Vagina (tissue), 2 donors: Measurements from ENCODE around the gene IGFBP6. TPM values are rescaled to one million over a fixed set of nuclear protein-coding genes. Genes with fewer than 3 reads are reported as not detected.
A peak's percentile ranks its signal among the peaks of the same experiment; 100 is the strongest.

ENCODE experiments used
- DNase-seq, 2 donors: peaks; one replicate each; pipeline ENCODE4 v3.0.0-alpha.2; 2017; ENCODE audit errors: extremely low spot score in 2 of 2
- H3K27ac ChIP-seq: fragments of 200-600 bp; sonication (generic); one replicate; pipeline ENCODE4 v1.5.1; 2019
- H3K27me3 ChIP-seq: fragments of 200-600 bp; sonication (generic); one replicate; pipeline ENCODE4 v1.5.1; 2019
- H3K36me3 ChIP-seq, 2 donors: fragments of 200-600 bp; sonication (generic); one replicate each; pipeline ENCODE4 v1.5.1; 2017 to 2019
- H3K4me1 ChIP-seq: fragments of 200-600 bp; sonication (generic); one replicate; pipeline ENCODE4 v1.5.1; 2019
- H3K4me3 ChIP-seq, 2 donors: fragments of 200-600 bp; sonication (generic); 1 replicate in 1 of 2; 2 replicates in 1 of 2; pipeline ENCODE4 v1.5.1; 2016 to 2019
- H3K9me3 ChIP-seq: fragments of 200-600 bp; sonication (generic); one replicate; pipeline ENCODE4 v1.5.1; 2019
- POLR2A ChIP-seq, 2 donors: fragments of 450-650 bp; IDR thresholded peaks; one replicate each; pipeline ENCODE4 v1.6.1; 2017; ENCODE audit warnings: antibody characterized with exemption in 2 of 2, mild to moderate bottlenecking in 2 of 2, moderate library complexity in 2 of 2
- POLR2AphosphoS5 ChIP-seq, 2 donors: sonication (generic); formaldehyde crosslinking; IDR thresholded peaks; one replicate each; pipeline ENCODE4 v1.9.0; 2017; ENCODE audit warnings: antibody characterized with exemption in 2 of 2, mild to moderate bottlenecking in 2 of 2, low read depth in 1 of 2; ENCODE audit not compliant: insufficient read depth in 1 of 2
- intact Hi-C: fragments of 100-400 bp; cut with DNase I; formaldehyde crosslinking; loops from one replicate; pipeline ENCODE4 v1.15.1; 2023
- total RNA-seq: library from RNA; depleted of rRNA; stranded (reverse); fragments of >200 nt; gene quantifications from one replicate; pipeline ENCODE4 v1.2.3, GENCODE V29; 2016
- TF ChIP-seq, protein P1 (sequence below), 3 experiments: fragments of 450-650 bp in 2 of 3; fragments of 200-600 bp in 1 of 3; sonication (generic) in 1 of 3; IDR thresholded peaks; one replicate each; pipeline ENCODE4 v1.5.1; 2017 to 2019; ENCODE audit warnings: antibody characterized with exemption in 3 of 3, mild to moderate bottlenecking in 2 of 3, moderate library complexity in 2 of 3

IGFBP6 gene
- total RNA-seq, 1 donor from 2014 or later = 684 TPM

DNA sequence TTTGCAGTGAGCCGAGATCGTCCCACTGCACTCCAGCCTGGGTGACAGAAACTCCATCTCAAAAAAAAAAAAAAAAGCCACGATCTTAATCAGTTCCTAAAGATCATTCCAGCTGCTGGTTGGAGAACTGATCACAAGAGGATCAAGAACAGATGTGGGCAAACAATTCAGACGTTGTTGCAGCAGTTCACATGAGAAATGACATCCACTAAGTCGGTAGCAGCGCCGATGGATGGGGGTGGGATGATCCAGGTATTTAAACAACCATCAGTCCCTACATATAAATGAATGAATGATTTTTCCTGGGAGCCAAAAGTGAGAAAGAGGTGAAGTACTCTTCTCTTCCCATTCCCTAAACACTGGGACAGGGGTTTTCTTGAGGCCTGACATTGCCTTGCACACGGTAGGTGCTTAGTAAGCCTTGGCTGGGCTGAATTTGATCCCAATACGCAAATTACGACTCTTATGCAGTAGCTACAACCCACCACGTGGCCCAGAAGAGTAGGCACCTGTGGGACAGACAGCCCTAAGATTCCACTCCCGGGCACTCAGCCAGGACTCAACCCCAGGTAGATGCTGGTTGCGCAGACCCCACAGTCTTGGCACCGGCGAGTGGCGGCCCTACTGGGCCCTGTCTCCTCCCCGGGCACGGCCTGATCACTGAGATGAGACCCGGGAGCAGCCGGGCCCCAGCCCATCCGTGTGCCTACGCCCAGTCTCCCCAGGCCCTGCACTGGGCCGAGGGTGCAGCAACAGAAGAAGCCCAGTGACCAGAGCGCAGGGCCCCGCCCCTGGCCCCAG lies 18.8 kb upstream of the IGFBP6 start:
- intact Hi-C loops = no loop called here
- DNase-seq = peak in 1 of 2 donors; percentile 83

GRCh38 chr12:53079226-53080117 lies 18.0 kb upstream of the IGFBP6 start, which contains the start of gene SPRYD3:
SPRYD3 (minus strand) TSS chr12:53079390; CDS start chr12:53079333, 57 bp downstream.
- intact Hi-C loops = no loop called here
- Histone ChIP-seq H3K36me3 (peaks cover 0 to 26% of the 10 kb centered on the region in 2 donors), H3K27me3 (no peaks in the 10 kb centered on the region), H3K4me3 (peak within 1 kb of the TSS; percentile 67 to 87), H3K4me1 (peaks cover 46% of the 10 kb centered on the region), H3K9me3 (no peaks in the 10 kb centered on the region), H3K27ac (peak within 1 kb of the TSS; percentile 83)
- peak in 1 of 2 donors; percentile 99 for DNase-seq
- TF ChIP-seq POLR2AphosphoS5 (IDR thresholded peaks at IDR 0.05; ENCODE audit: insufficient read depth in 1 of 2, low read depth in 1 of 2) (peak; percentile 89 to 98), POLR2A (IDR thresholded peaks at IDR 0.05) (peak in 1 of 2 donors; percentile 88)
- TF ChIP-seq, protein P1, sequence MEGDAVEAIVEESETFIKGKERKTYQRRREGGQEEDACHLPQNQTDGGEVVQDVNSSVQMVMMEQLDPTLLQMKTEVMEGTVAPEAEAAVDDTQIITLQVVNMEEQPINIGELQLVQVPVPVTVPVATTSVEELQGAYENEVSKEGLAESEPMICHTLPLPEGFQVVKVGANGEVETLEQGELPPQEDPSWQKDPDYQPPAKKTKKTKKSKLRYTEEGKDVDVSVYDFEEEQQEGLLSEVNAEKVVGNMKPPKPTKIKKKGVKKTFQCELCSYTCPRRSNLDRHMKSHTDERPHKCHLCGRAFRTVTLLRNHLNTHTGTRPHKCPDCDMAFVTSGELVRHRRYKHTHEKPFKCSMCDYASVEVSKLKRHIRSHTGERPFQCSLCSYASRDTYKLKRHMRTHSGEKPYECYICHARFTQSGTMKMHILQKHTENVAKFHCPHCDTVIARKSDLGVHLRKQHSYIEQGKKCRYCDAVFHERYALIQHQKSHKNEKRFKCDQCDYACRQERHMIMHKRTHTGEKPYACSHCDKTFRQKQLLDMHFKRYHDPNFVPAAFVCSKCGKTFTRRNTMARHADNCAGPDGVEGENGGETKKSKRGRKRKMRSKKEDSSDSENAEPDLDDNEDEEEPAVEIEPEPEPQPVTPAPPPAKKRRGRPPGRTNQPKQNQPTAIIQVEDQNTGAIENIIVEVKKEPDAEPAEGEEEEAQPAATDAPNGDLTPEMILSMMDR (IDR thresholded peaks at IDR 0.05) = no peak

More for the DNA sequence above, 18.8 kb upstream of the IGFBP6 start:
- peak overlapping the region; percentile 83 for H3K27ac ChIP-seq
- peaks cover 53% of the 10 kb centered on the region for H3K4me1 ChIP-seq
- H3K4me3 ChIP-seq = peak overlapping the region; percentile 67 to 87
- H3K9me3 ChIP-seq = no peaks in the 10 kb centered on the region
- no peaks in the 10 kb centered on the region for H3K27me3 ChIP-seq
- peaks cover 0 to 30% of the 10 kb centered on the region in 2 donors for H3K36me3 ChIP-seq
- no peak for TF ChIP-seq POLR2AphosphoS5 (IDR thresholded peaks at IDR 0.05; ENCODE audit: insufficient read depth in 1 of 2, low read depth in 1 of 2)

GRCh38 chr12:53082637-53083175 lies 14.8 kb upstream of the IGFBP6 start:
- intact Hi-C loops = no loop called here

GRCh38 chr12:53086361-53086760 lies 11.1 kb upstream of the IGFBP6 start:
- no peaks in the 10 kb centered on the region for H3K9me3 ChIP-seq
- H3K27me3 ChIP-seq = no peaks in the 10 kb centered on the region
- H3K4me1 ChIP-seq = no peaks in the 10 kb centered on the region
- TF ChIP-seq POLR2AphosphoS5 (IDR thresholded peaks at IDR 0.05; ENCODE audit: insufficient read depth in 1 of 2, low read depth in 1 of 2) = no peak
- no peak for TF ChIP-seq POLR2A (IDR thresholded peaks at IDR 0.05)
- TF ChIP-seq, protein P1 (IDR thresholded peaks at IDR 0.05) = no peak
- H3K4me3 ChIP-seq = no peak overlapping the region
- H3K36me3 ChIP-seq = no peaks in the 10 kb centered on the region
- no peak for DNase-seq
- no peak overlapping the region for H3K27ac ChIP-seq
- intact Hi-C loops = no loop called here

More at GRCh38 chr12:53082637-53083175, 14.8 kb upstream of the IGFBP6 start:
- DNase-seq = no peak
- Histone ChIP-seq H3K9me3 (no peaks in the 10 kb centered on the region), H3K4me3 (no peak overlapping the region), H3K27me3 (no peaks in the 10 kb centered on the region), H3K36me3 (no peaks in the 10 kb centered on the region), H3K27ac (no peak overlapping the region), H3K4me1 (peaks cover 19% of the 10 kb centered on the region)
- TF ChIP-seq POLR2AphosphoS5 (IDR thresholded peaks at IDR 0.05; ENCODE audit: insufficient read depth in 1 of 2, low read depth in 1 of 2) (no peak), POLR2A (IDR thresholded peaks at IDR 0.05) (no peak)

- TF ChIP-seq POLR2AphosphoS5 (IDR thresholded peaks at IDR 0.05; ENCODE audit: insufficient read depth in 1 of 2, low read depth in 1 of 2) (no peak), POLR2A (IDR thresholded peaks at IDR 0.05) (no peak)
- TF ChIP-seq, protein P1 (IDR thresholded peaks at IDR 0.05) = no peak
- Histone ChIP-seq H3K27ac (no peak overlapping the region), H3K27me3 (no peaks in the 10 kb centered on the region), H3K4me3 (no peak overlapping the region), H3K4me1 (no peaks in the 10 kb centered on the region), H3K9me3 (no peaks in the 10 kb centered on the region), H3K36me3 (no peaks in the 10 kb centered on the region)
- no peak for DNase-seq
- intact Hi-C loops = loop anchor here (10.0 kb wide), 1 partner anchor 45 kb away; no protein-coding TSS in a partner anchor
These were observed 7.4 kb upstream of the IGFBP6 start for GRCh38 chr12:53090105-53090504.
